ENCODE results near the gene TMPRSS15.
"Not testable (repeated sequence)": the region's sequence is repeated elsewhere in the genome, so short reads cannot be mapped to it uniquely, and the experiment has no call there.

The TMPRSS15 gene

DNA sequence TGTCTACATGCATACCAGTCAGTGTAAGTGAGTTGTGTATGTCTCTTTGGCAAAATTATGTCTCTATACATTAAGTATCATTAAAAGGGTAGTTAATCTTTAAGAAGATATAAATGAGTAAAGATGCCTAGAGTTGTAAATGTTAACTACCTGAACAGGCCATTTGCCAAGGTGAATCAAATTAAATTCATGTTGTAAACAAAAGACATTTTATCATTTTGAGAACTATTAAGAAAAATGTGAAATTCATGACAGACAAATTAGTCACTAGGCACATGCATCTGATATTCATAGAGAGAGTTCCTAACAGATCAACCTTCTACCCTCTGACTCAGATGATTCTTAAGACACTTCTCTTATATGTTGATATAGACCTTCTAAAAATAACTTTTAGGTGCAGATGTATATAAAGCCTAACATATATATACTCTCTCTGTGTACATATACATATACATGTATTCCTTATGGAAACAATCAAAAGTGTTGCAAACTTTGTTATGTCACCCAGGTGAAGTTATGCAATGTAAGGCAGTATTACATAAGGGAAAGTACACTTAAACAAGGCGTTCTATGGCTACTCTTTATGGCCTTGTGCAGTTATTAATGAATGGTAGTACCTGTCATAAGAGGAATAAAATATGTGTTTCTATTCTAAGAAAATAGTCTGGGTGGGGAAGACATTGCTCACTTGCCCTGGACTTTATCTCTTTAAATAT, at the start of gene TMPRSS15:
Gene TMPRSS15, minus strand, starts transcription at position 51 of the 716 bp plus-strand sequence. CDS start 163 bp downstream, outside the sequence.
- DNase-seq = no peak

DNA sequence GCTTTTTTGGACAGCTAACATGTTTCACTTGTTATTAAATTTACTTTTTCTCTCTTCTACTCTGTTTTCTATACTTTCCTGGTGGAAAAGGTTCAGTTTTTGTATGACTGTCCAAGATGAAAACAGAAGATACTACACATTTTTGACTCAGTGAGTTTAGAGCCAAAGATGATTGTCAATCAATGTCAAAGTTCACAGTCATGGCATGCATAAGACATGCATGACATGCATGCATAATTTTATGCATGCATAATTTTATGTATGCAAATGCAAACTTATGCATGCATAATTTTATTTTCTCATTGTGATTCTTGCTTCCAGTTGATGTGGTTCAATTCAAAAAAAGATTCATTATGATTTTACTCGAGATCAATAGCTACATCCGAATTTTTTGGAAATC, 48.1 kb upstream of the TMPRSS15 start:
- no peak for DNase-seq

DNA sequence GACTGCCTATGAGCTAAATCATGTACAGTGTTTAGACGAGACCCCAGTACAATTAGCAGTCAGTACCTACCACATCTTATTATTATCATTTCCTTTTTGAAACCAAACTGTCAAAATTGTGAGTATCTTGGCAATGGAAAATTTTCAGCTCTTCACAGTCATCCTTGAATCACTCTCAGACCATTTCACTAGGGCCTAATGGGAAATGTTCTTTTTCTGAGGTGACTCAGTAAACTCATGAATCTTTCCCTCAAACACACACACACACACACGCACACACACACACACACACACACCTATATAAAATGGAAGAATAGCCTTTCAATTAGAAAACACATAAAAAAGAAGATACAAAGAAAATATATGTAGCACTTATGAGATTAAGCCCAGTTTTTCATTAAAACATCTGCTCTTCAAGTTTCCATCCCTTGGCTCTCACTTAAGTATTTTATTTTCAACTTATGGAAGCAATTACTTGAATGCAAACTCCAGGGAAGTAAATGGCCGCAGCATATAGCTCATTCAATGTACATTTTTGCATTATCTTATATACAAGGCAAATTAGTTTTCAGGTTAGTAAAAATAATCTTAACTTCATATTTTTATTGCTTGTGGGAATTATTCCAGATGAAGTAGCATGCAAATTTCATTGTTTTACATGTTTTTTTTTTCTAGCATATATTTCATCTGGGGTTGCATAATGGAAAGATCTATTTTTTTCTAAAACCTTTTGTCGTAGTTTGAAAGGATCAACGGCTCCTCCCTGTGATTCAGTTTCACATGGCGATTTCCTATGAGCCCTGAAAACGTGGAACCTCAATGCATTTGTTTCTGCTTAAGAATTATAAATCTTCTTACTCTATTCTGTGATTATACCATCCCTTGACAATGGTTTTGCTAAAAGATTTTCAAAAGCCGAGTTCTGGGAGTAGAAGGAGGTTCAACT, 46.3 kb upstream of the TMPRSS15 start:
- no peak for DNase-seq

DNA sequence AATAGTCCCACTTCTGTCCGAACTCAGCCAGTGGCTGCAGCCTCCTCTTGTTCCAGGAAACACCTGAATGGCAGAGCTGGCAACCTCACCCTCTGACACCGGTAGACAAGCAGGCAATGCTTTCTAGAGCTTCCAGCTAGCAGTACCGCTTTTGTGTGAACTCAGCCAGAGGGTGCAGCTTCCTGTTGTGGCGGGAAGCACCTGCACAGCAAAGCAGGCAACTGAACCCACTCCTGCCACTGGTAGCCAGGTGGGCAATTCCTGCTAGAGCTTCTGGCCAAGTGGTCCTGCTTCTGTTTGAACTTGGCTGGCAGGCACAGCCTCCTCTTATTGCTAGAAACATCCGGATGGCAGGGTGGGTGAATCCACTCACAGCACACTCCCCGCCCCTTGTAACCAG, 40.1 kb upstream of the TMPRSS15 start:
- DNase-seq = no peak

DNA sequence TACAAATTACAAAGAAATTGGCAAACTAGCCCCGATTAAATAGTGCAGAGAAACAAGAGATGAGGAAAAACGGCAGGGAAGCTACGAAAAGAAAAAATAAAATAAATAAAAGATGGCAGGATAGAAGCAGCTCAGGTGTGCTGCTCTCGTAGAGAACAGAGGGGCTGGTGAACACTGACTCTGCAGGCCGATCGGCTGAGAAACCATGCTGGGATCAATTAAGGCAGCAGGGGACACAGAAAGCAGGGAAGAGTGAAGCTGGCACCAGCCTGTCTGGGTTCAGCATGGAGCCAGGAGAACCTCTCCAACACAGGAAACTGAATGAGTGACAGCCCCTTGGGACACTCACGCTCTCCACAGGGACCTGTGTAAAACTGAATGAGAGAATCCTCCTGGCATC, 39.5 kb upstream of the TMPRSS15 start:
- DNase-seq = no peak

DNA sequence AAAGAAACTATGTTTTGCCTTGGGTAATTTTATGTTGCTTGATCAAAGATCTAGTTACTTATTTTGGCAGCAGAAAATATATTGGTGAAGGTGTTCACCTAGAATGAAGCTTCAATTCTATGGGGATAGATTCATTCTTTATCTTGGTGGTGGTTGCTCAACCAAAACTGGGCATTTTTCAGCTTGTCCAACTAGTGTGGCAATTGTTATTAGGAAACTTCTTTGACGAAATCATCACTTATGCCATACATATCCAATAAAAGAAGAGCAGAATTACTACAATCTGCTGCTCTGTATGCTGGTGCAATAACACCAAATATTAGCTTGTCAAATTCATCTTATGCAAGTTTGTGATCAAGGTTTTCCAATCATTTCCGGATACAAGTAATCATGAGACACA, 26.8 kb upstream of the TMPRSS15 start:
- DNase-seq = no peak

DNA sequence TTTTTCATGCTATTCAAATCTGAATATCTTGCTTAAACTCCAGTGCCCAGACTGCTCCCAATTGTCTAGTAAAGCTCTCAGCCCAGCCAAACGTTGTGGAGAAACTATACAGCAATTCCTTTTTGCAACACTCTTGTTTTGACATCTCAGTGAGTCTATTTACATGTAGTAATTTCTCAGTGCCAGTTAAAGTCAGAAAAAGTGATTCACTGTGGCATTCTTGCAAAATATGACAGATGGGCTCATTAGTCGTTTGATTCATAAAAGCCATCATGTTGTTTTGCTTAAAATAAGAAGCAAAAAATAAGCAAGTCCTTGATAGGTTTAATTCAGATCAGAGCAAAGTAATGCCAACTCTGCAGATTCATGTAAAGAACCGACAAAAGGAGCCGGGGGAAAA, 20.7 kb upstream of the TMPRSS15 start:
- DNase-seq = no peak

DNA sequence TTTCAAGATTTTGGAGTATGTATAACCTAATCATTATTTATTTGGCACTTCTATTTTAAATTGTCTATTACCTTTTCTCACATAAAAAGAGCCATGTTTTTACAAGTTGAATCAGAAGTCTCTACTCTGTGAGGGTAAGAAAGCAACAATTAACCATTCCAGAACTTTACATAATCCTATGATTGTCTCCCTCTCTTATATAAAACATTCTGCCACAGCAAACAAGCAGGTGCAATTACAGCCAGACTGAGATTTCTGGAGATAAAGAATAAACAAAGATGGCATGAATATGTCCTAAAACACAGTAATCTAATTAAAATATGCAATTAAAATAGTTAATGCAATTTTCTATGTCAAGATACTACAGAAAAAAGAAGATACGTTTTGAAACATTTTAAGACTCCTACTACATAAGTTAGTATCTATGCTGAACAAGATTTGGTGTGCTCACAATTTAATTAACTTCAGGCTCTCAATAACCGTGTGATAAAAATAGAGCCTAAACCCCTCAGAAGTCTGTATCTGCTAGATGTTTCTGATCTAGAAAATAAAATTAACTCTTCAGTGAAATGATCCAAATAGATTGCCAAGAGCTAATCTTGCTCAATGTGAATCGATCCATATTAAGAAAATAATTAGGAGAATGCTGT, 13.7 kb upstream of the TMPRSS15 start:
- DNase-seq = no peak

DNA sequence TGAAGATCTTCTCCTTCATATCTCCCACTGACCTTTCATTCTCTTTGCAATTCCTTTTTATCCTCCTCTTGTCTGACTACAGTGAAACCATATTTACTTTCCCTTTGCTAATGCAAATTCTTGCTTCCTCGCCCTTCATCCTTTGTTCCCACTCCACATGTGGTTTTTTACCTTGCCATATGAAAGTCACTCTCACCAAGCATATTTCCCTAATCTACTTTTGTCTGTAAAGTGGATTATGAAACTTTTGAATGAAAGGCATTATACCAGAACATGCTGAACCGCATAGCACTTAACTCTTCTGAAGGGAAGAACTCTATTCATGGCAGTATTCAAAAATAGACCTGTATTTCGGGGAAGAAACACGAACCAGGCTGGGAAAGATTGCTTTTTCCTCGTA, 8.0 kb upstream of the TMPRSS15 start:
- peak; percentile 20 for DNase-seq

DNA sequence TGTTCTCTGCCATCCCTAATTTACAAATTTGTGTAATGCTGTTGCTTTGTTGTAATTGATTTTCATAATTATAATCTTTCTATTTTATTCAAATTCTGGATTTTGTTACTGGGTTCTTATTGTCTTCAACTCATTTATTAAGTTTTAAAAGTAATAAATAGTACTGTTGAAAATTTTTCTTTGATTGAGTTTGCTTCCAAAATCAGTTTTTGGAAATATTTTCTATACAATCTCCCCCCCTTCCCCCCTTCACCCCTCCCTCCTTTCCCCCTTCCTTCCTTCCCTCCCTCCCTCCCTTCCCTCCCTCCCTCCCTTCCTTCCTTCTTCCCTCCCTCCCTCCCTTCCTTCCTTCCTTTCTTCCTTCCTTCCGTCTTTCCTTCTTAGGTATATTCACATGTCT, 6.0 kb upstream of the TMPRSS15 start:
- DNase-seq = no peak

DNA sequence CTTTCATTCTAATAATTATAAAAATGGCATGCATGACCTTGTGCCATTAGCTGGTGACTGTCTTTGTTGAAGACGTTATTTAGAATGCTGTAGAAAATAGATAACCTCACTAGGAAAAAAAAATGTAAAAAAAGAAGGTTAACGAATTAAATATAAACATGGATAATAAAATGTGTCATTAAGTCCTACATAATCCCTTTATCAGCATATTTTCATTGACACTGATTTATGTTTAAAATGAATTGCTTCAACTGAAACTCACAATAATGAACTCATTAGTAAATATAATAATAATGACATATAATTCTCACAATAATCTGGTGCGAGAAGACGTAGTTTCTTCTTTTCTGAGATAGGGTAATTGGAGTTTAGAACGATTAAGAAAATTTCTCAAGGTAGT, 4.7 kb downstream of the TMPRSS15 start:
- no peak for DNase-seq

DNA sequence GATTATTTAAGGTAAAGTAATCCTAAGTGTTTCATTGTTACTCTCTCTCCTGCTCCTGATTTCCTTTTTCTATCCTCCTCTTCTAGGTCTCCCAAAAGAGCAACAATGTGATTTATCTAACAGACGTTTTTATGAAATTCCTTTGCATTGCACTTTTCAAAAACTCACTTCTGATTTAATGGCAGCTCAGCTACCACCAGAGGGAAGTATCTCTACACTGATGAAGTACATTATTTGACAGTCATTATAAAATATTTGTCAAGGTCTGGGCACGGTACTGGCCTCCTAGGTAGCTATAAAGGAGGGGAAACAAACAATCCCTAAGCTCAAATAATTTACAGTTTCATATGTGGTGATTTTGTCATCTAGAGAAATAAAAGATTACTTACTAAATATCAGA, 15.6 kb downstream of the TMPRSS15 start:
- no peak for DNase-seq

DNA sequence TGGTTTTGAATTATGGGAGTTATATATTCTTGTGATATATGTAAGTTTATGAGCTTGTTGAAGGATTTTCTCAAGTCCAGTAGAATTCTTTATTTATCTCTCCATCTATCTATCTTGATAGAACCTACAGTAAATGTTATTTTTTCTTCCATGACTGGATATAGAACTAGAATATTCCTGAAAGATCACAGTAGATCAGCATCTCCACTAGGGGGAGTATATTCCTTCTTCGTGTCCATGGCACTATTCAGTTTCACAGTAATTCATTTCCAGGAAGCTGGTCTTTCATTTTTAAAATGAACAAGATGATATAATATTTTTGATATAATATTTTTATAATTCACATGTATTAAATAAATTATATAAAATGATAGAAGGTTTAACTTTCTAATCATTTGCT, 18.8 kb downstream of the TMPRSS15 start:
- peak; percentile 29 for DNase-seq

DNA sequence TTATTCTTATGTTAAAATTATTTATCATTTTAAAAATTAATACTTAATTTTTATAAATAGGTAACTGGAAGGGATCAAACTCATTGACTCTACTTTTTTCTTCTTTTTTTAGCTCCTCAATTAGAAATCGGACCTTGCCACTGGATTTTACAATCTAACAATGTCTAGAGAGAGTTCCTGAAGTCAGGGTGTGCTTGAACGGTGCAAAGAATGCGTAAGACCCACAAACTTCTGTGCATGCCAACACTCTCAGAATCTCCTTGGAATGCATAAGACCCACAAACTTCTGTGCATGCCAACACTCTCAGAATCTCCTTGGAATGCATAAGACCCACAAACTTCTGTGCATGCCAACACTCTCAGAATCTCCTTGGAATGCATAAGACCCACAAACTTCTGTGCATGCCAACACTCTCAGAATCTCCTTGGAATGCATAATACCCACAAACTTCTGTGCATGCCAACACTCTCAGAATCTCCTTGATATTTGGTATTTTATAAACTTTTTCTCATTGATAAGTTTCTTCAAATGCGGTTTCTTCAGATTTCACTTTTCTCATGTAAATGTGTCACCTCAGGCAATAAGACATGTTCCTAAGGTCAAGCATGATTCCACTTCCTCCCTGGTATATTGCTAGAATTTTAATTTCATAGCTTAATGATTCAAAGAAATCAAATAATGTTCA, 20.5 kb downstream of the TMPRSS15 start:
- not testable (repeated sequence) for DNase-seq

DNA sequence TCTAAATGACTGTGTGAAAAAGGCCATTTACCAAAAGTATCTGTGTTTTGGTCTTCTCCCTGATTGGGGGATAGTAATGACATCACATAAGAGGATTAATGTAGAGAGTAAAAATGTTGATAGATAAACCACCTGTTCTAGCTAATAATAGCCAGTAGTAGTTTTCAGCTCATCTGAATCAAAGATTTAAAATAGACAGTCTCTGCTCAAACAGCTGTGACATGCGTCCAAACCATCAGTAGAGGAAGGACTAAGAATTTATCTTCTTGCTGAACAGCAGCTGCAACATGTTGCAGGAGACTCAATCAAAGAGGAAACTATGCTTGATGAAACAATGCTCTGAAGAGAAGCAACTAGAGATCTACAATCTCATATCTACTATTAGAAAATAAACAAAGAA, 21.4 kb downstream of the TMPRSS15 start:
- DNase-seq = no peak

DNA sequence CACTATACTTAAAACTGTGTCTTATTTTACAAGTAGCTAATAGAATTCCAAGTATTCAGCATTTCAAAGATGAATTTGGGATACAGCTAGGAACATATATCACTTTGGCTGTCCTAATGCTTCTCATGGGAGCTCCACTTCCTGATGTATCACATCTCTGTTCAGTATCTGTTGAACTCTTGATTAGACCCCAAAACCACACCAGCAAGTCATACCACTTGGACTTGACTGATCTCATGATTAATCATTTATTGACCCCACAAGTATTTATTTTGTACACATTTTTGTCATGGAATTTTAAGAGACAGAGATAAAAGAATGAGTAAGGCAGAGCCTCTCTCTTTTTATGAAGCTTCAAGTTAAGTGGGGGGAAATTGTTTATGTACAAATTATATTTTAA, 30.0 kb downstream of the TMPRSS15 start:
- DNase-seq = no peak

DNA sequence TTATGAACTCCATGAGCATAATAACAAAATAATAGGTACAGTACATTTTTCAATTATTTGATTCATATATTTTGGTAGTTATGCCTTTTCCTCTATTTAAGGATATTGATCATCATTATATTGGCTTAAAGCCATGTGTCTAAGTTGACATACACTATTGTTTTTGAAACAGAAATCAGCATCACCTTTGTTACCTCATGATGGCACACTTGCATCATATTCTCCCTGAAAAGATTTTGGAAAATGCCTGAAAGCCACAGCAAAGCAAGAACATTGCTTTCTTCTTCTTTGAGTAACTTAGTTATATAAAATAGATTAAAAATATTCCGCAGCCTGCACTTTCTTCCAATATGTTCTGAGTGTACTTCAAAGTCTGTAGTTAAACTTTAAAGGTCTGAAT, 33.3 kb downstream of the TMPRSS15 start:
- no peak for DNase-seq

DNA sequence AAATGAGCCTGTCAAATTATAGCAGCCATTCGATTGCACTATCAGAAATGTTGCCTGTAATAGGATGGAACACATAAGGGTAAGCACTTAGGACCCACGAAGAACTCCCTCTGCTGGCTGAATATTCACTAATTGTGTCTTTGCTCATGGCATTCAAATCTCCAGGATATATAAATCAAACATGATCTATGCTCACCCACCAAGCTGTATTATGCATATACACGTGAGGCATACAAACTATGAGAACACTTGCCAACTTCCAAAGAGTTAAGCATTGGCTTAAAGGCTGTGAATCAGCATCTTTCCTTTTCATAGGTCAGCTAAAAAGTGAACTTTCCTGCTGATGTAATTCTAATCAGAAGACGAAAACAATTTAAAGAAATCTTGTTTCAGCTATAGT, 34.5 kb downstream of the TMPRSS15 start:
- no peak for DNase-seq

DNA sequence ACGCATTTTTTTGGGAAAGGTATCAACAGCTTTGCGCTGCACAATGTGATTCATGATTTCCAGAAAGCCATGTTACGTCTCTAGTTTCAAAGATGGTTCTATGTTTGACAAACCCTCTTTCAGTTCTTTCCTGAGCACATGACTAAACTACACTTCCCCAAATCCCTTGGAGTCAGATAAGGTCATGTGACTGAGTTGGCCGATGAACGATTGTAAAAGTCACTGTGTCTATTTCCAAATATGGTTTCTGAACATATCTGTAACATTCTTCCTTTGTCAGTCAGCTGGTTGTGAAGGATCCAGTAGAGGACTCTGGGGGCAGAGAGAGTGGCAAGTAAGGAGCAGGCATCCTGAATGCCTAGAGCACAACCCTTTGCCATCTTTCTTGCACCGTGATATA, 35.4 kb downstream of the TMPRSS15 start:
- no peak for DNase-seq

DNA sequence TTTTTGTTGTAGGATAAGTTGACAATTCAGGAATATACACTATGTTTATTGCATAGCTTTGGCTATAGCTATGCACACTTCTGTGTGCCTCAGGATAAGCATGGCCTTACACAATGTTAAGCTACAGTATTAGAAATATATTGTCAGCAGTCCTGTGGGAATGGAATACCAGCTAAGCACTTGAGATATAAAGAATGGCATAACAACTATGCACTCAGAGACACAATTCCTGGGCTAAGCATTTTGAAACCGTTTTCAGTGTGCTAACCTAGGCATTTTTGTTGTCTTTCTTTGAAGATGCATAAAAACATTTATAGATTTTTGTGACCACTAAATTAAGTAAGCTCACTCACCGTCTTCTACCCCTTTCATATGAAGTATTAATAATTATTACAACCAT, 46.8 kb downstream of the TMPRSS15 start:
- no peak for DNase-seq

DNA sequence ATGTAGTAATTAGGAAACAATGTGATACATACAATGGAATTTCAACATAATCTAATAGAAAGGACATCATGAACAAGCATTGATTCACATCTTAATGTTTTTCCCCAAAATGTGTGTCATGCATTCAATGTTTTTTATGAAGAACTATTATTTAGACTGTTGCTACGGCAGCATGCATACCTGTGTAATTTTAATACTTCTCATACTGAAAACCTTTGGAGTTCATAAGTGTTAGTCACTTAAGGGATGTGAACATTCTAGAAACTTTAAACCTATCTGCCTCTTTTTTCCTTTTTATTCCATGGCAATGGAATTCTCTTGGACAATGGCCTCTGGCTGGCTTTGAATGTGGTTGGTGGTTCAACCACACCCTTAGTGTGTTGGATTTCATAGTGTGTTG, 48.6 kb downstream of the TMPRSS15 start:
- DNase-seq = no peak

DNA sequence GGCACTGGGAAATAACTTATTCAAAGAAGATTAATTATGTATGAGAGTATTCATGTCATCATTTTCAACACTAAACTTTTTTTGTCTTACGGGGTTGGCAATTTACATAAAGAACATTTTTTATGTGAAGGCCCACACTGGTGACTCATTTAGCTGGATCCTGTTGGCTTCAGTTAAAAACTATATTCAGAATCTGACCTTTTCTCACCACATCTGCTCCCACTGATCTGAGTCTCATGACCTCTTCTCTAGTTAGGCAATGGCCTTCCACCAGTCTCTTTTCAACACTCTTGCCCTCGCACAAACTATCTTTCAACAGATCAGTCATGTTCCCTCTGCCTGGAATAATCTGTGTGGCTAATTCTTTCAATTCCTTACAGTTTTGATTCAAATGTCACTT, 53.4 kb downstream of the TMPRSS15 start:
- DNase-seq = no peak

DNA sequence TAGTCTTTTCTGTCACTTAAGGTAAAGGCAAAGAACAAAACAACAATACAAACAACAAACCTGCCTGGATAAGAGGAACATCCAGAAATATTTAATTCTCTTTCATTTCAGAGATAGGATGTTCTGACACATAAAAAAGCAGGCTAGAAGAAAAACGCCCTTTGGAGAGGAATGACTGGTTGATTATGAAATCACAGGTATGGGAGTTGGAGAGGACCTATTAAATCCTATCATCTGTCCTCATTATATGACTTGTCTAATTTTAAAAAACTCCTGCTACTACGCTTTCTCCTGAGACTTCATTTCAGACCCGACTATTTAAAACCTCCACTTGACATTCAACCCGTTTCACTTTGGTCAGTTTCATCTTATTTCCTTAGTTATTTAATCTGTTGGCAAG, 54.1 kb downstream of the TMPRSS15 start:
- DNase-seq = no peak

Measured in NCI-H1048 (cell line).